Activated CD4-positive, alpha-beta memory T cell treated with anti-CD3 and anti-CD28 coated beads, Interleukin-2, amount 10 ng/mL, durations not matched to agents 7 days and 5 days (primary cell): ENCODE data around the gene UNC5C. TPM values are rescaled to one million over a fixed set of nuclear protein-coding genes. Genes with fewer than 3 reads are reported as not detected.

Experiments
- CTCF ChIA-PET: fragments of 350-600 bp; sonication (Branson Sonifier 250); formaldehyde crosslinking; loops from one replicate; lab custom pipeline; 2021; ENCODE audit warnings: antibody characterized with exemption, inconsistent platforms; lab: Charles Lee
- POLR2A ChIA-PET: fragments of 350-600 bp; sonication (Branson Sonifier 250); formaldehyde crosslinking; loops from one replicate; lab custom pipeline; 2021; ENCODE audit warnings: antibody characterized with exemption; lab: Charles Lee
- DNase-seq: peaks from one replicate; pipeline ENCODE4 v3.0.0-alpha.2; 2020
- H3K27ac Mint-ChIP-seq: one replicate; pipeline ENCODE4 v1.8.0; 2021; ENCODE audit warnings: mild to moderate bottlenecking, mixed read lengths
- H3K27me3 Mint-ChIP-seq: one replicate; pipeline ENCODE4 v1.8.0; 2021; ENCODE audit warnings: mixed read lengths
- H3K36me3 Mint-ChIP-seq: one replicate; pipeline ENCODE4 v1.8.0; 2021; ENCODE audit warnings: low read depth, mixed read lengths
- H3K4me1 Mint-ChIP-seq: one replicate; pipeline ENCODE4 v1.8.0; 2021; ENCODE audit warnings: mixed read lengths
- H3K4me3 Mint-ChIP-seq: one replicate; pipeline ENCODE4 v1.8.0; 2021; ENCODE audit warnings: mild to moderate bottlenecking, mixed read lengths
- H3K9me3 Mint-ChIP-seq: one replicate; pipeline ENCODE4 v1.8.0; 2021; ENCODE audit warnings: mixed read lengths
- total RNA-seq, 2 experiments: library from RNA; stranded (reverse); gene quantifications; one replicate each; pipeline ENCODE4 v1.2.3, GENCODE V29; 2021

Gene UNC5C
- total RNA-seq, 2 experiments from 2014 or later, result not detected

DNA sequence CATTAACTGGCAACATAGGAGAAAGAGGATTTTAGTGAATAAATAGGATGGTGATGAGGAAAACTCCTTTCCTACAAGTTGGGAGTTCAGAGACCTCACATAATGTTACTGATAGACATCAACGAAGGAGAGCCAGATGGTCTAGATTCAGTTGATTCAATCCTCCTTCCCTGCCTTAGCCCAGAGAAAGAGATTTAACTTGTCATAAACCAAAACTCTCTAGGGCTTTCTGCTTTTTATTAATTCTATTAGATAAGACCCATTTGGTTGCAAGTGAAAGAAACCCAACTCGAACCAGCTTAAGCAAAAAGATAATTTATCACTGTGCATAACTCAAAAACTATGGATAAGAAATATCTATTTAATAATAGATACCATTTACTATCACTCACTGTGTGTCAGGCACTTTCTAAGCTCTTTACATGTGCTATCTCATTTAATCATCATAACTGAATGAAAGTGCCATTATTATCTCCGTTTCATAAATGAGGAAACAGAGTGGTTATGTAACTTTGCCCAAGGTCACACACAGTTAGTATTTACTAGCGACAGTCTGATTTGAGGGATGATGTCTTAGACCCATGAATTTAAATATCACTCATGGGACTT is 4.3 kb upstream of the UNC5C start:
- ChIA-PET CTCF (no interaction called here), POLR2A (no interaction called here)
- Mint-ChIP-seq H3K4me3 (no peak overlapping the region), H3K9me3 (no peaks in the 10 kb centered on the region), H3K36me3 (no peaks in the 10 kb centered on the region), H3K4me1 (peaks cover 17% of the 10 kb centered on the region), H3K27ac (no peak overlapping the region), H3K27me3 (peaks cover 29% of the 10 kb centered on the region)
- no peak for DNase-seq

DNA sequence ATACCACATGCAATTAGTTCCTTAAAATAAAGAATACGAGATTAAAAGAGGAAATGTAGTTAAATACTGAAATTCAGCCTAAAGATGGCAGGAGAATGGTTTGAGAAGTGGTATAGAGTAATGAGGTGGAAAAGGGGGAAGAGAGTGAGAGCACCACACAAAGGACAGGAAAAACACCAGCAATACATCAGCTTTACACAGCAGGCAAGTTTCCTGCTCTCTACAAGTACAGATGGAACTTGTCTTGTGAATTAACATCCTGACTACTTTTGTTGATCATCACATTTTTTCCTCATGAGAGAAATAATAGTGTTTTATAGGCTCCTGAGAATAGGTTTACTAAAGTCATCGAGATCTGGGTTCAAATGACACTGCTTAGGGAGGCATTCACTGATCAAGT is 2.9 kb upstream of the UNC5C start:
- no peak for DNase-seq
- H3K27me3 Mint-ChIP-seq, result peaks cover 41% of the 10 kb centered on the region

DNA sequence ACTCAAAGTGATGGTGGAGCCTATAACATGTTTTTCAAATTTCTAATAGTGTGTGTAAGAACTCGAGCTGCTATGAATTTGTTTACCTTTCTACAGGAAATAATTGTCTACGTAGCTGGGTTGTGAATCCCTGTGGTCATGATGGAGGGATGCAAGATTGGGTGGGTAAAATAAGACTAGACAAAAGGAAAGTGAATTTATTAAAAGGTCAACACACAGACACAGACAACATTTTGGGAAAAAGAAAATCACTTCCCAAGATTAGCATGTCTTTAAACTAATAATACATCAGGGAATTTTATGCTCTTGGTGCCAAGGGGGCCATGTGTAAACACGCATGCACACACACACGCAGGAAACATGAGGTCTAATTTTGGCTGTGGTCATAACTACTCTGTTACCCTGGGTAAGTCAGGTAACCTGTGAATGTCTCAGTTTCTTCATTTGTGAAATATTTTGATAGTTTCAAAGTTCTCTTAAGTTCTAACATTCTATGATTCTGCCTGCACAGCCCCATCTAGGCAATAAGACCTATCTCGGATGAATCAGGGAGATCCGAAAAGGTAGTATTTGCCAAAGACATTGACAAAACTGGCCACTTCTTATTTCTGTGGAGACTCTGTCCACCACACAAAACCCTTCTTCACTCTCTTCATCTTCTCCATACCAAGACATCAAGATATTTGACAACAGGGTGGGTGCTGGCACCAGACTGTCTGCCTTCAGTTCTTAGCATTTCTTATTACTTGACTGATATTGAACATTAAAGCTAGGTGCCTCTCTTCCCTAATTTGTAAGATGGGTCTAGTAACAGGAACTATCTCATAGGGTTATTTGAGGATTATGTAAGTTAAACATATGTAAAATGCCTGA is 1.6 kb upstream of the UNC5C start:
- no peak for DNase-seq
- peaks cover 20% of the 10 kb centered on the region for H3K4me1 Mint-ChIP-seq
- H3K27me3 Mint-ChIP-seq, result peaks cover 51% of the 10 kb centered on the region
- ChIA-PET CTCF (interaction anchor here (0.6 kb wide), 1 partner anchor 1815 kb away, joined by 3 read pairs; no protein-coding TSS in a partner anchor), POLR2A (no interaction called here)
- H3K36me3 Mint-ChIP-seq, result no peaks in the 10 kb centered on the region
- no peak overlapping the region for H3K27ac Mint-ChIP-seq
- no peaks in the 10 kb centered on the region for H3K9me3 Mint-ChIP-seq
- peak overlapping the region; percentile 76 for H3K4me3 Mint-ChIP-seq

More for the DNA sequence above, 2.9 kb upstream of the UNC5C start:
- no peak overlapping the region for H3K4me3 Mint-ChIP-seq
- POLR2A ChIA-PET, result no interaction called here
- H3K27ac Mint-ChIP-seq, result no peak overlapping the region
- no peaks in the 10 kb centered on the region for H3K9me3 Mint-ChIP-seq
- CTCF ChIA-PET, result no interaction called here
- H3K4me1 Mint-ChIP-seq, result peaks cover 20% of the 10 kb centered on the region
- no peaks in the 10 kb centered on the region for H3K36me3 Mint-ChIP-seq

DNA sequence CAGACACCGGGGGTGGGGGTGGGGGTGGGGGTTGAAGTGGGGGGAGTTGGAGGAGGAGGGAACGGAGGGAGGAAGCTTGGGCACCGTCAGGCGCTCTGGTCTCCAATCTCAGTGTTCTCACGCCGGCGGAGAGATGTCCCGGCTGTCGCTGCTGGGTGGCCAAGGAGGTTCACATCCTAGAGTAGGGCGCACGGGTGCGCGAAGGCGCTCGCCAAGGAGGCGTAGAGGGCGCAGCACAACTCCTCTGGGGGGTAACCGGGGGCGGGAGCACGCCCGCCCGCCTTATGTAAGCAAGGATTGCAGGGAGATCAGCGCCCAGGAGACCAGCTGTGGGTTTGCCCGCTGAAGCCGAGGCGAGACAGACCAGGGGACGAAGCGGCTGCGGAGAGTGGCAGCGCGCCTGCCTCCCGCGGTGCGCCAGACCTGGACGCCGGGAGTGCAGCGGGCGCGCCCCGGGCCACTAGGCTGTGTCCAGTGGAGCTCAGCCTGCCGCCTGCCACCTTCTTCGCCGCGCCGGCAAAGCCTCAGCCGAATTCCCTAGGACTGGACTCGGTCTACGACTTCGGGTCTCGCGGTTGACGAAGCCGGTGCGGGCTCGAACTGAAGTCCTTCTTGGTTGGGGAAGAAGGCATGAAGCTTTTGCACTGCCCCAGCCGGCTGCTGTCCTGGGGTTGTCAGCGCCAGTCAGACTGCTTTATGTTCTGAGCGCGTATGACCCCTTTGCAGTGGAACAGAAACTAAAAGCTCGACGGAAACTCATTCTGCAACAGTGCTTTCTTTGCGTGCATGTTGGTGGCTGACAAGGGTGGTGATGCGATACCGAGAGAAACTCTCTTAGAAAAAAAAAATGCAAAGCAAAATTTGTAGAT is 707 bp upstream of the UNC5C start:
- Mint-ChIP-seq H3K4me1 (peaks cover 20% of the 10 kb centered on the region), H3K27me3 (peaks cover 51% of the 10 kb centered on the region), H3K36me3 (no peaks in the 10 kb centered on the region), H3K27ac (no peak overlapping the region), H3K9me3 (no peaks in the 10 kb centered on the region), H3K4me3 (peak overlapping the region; percentile 76)
- peak; percentile 36 for DNase-seq
- POLR2A ChIA-PET, result no interaction called here
- CTCF ChIA-PET, result interaction anchor here (0.6 kb wide), 1 partner anchor 1816 kb away, joined by 3 read pairs; no protein-coding TSS in a partner anchor

DNA sequence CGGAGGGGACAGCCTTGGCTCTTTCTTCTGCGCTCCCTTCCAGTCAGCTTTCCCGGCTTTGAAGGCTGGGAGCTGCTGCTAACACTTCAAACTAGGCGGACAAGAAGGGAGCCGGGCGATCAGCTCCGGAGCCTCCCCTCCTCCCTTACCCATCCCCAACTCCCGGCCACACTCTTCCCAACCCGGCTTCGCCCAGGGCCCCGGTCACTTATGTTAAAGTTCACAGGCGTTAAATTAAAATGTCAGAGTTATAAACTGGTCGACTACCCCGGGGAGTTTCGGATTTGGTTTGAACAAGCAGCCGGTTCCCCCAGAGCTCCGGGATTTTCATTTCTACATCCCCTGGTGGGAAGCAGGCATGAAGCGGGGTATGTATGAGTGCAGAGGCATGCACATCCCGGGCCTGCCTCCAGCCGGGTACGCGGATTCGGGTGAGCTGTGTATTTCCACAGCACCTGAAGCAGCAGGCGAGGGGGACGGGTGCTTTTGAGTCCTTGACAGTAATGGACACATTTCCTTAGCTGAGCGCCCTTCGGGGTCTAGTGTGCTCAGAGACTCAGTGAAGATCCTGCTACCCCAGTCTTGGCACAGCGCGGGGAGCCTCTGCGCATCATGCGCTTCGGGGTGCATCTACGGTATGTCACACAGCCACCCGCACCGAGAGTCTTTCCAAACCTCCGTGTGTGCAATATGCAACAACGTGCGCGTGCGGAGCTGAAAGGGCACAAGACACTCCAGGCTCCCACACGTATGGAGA is 880 bp downstream of the UNC5C start:
- ChIA-PET CTCF (no interaction called here), POLR2A (no interaction called here)
- H3K4me3 Mint-ChIP-seq, result peak overlapping the region; percentile 36
- H3K9me3 Mint-ChIP-seq, result no peaks in the 10 kb centered on the region
- peaks cover 53% of the 10 kb centered on the region for H3K27me3 Mint-ChIP-seq
- DNase-seq, result no peak
- no peaks in the 10 kb centered on the region for H3K36me3 Mint-ChIP-seq
- H3K27ac Mint-ChIP-seq, result no peak overlapping the region
- H3K4me1 Mint-ChIP-seq, result peaks cover 20% of the 10 kb centered on the region

DNA sequence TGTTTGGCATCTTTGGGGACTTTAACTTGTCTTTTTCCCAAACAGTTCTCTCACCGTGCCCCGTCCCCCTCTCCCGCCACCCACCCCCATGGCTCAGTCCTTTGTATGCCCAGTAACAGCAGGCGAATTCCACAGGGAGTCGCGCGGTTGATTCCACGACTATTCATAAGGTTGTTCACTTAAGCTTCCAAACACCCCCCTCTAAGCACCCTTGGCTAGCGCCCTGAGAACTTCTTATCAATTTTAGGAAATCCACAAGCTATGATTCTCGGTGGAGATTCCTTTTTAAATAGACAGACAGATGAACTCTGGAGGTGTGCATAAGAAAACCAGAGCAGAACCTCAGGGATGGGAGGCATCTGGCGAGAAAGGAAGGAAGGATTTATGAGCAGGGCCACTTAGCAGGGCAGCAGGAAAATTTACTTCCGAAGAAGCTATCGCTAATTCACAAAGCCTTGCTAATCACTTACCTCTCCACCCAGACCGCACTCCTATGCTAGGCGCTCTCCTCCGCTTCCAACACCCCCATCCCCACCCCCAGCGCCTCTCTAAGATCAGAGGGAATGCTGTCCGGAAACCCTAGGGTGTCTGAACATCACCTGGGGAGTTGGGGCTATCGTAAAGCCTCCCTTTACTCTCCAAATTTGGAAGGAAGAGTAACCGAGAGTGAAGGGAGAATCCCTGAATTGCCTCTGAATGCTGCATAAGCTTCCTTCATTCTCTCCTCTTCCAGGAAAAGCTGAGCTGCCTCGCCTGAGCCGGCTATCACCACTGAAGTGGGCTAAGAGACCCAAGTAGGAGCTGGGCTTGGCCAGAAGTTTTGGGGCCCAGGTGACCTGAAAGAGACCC is 1.7 kb downstream of the UNC5C start:
- no peak for DNase-seq
- ChIA-PET POLR2A (no interaction called here), CTCF (no interaction called here)
- H3K36me3 Mint-ChIP-seq, result no peaks in the 10 kb centered on the region
- H3K4me3 Mint-ChIP-seq, result no peak overlapping the region
- no peaks in the 10 kb centered on the region for H3K9me3 Mint-ChIP-seq
- H3K4me1 Mint-ChIP-seq, result peaks cover 20% of the 10 kb centered on the region
- no peak overlapping the region for H3K27ac Mint-ChIP-seq
- H3K27me3 Mint-ChIP-seq, result peaks cover 52% of the 10 kb centered on the region

- H3K36me3 Mint-ChIP-seq, result no peaks in the 10 kb centered on the region
These were observed 2.6 kb downstream of the UNC5C start for GRCh38 chr4:95546221-95546620.

GRCh38 chr4:95545546-95545945 is 3.2 kb downstream of the UNC5C start:
- no peak overlapping the region for H3K27ac Mint-ChIP-seq
- no peak overlapping the region for H3K4me3 Mint-ChIP-seq
- ChIA-PET POLR2A (no interaction called here), CTCF (no interaction called here)
- H3K4me1 Mint-ChIP-seq, result peaks cover 18% of the 10 kb centered on the region
- H3K9me3 Mint-ChIP-seq, result no peaks in the 10 kb centered on the region
- H3K36me3 Mint-ChIP-seq, result no peaks in the 10 kb centered on the region
- no peak for DNase-seq
- H3K27me3 Mint-ChIP-seq, result peaks cover 44% of the 10 kb centered on the region

More at GRCh38 chr4:95546221-95546620, 2.6 kb downstream of the UNC5C start:
- ChIA-PET POLR2A (no interaction called here), CTCF (no interaction called here)
- H3K27ac Mint-ChIP-seq, result no peak overlapping the region
- no peaks in the 10 kb centered on the region for H3K9me3 Mint-ChIP-seq
- no peak for DNase-seq
- H3K4me1 Mint-ChIP-seq, result peaks cover 20% of the 10 kb centered on the region
- H3K4me3 Mint-ChIP-seq, result no peak overlapping the region
- H3K27me3 Mint-ChIP-seq, result peaks cover 48% of the 10 kb centered on the region

GRCh38 chr4:95544113-95545103 is 4.4 kb downstream of the UNC5C start:
- DNase-seq, result no peak
- Mint-ChIP-seq H3K4me3 (no peak overlapping the region), H3K4me1 (peaks cover 9% of the 10 kb centered on the region), H3K27ac (no peak overlapping the region), H3K27me3 (peaks cover 35% of the 10 kb centered on the region), H3K9me3 (no peaks in the 10 kb centered on the region), H3K36me3 (no peaks in the 10 kb centered on the region)
- CTCF ChIA-PET, result no interaction called here
- POLR2A ChIA-PET, result no interaction called here

DNA sequence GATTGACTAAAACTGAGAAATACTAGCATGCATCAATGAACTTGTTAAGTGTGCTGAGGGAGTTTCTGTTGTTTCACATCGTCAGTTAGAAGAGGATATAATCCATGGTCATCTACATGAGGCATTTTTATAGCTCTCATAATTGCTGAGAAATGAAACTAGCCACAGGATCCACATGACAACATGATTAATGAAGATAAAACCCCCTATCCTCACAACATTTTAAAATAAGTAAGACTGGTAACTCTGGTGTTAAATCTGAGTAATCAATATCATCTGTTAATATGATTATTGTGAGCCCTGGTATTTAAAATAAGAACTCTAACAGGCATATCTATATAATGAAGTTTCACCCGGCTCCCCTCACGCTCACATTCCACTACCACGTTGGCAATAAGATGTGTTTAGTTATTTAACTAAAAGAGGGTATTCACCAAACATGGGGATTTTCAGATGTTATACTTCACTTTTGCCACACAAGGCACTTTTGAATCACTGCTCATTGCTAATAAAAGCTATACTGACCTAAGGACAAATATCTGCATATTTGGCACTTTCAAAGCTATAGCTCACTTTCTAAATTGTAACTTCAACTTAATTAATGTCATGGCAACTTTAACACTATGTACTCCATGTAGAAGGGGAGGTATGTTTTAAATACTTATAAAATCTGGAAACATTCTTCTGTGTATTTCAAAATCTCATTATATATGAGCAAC is 6.7 kb downstream of the UNC5C start:
- Mint-ChIP-seq H3K9me3 (no peaks in the 10 kb centered on the region), H3K36me3 (no peaks in the 10 kb centered on the region), H3K4me1 (no peaks in the 10 kb centered on the region), H3K4me3 (no peak overlapping the region), H3K27ac (no peak overlapping the region), H3K27me3 (peaks cover 15% of the 10 kb centered on the region)
- POLR2A ChIA-PET, result no interaction called here
- CTCF ChIA-PET, result no interaction called here
- no peak for DNase-seq
